Measurements from ENCODE around the gene ARHGAP12. TPM values are rescaled to one million over a fixed set of nuclear protein-coding genes. Genes with fewer than 3 reads are reported as not detected.

Gene ARHGAP12
- total RNA-seq, 1 experiment from 2014 or later, result 51.9 TPM

GRCh38 chr10:31923389-31923788, 5.2 kb downstream of the ARHGAP12 start:
- H3F3A ChIP-seq (ENCODE audit: insufficient read depth, low read depth), result peaks cover 7% of the 10 kb centered on the region; the same call in 1 of the 2 replicates
- H3K4me3 ChIP-seq, result no peak overlapping the region
- no peak for DNase-seq
- ChIA-PET CTCF (no interaction called here), POLR2A (ENCODE audit: unreplicated experiment) (interaction anchor here (0.6 kb wide), 1 partner anchor 9 kb away, joined by 6 read pairs; no protein-coding TSS in a partner anchor)
- H3K4me2 ChIP-seq, result no peak overlapping the region
- intact Hi-C loops (cut with micrococcal nuclease; ENCODE audit: unreplicated experiment), result loop anchor here (10.0 kb wide), 1 partner anchor 421 kb away; the partner anchor contains the start of gene EPC1
- H3K9me2 ChIP-seq (ENCODE audit: insufficient read depth), result no peaks in the 10 kb centered on the region
- H3K27ac ChIP-seq, result no peak overlapping the region
- no TSS peak for BruUV-seq (replicated peaks)
- H3K79me2 ChIP-seq (ENCODE audit: low read depth), result peaks cover 98% of the 10 kb centered on the region
- no peaks in the 10 kb centered on the region for H3K27me3 ChIP-seq (ENCODE audit: insufficient read depth, low read depth)
- TF ChIP-seq EZH2 (IDR thresholded peaks at IDR 0.05; ENCODE audit: low read depth), result no peak
- TF ChIP-seq CTCF (conservative IDR thresholded peaks at IDR 0.05), result no peak
- no peaks in the 10 kb centered on the region for H3K9me3 ChIP-seq (ENCODE audit: insufficient read depth, low read depth)
- H4K20me1 ChIP-seq (ENCODE audit: insufficient read depth), result peaks cover 18% of the 10 kb centered on the region
- H3K4me1 ChIP-seq (replicated peaks; ENCODE audit: insufficient read depth), result peaks cover 13% of the 10 kb centered on the region
- no peaks in the 10 kb centered on the region for H3K36me3 ChIP-seq (ENCODE audit: low read depth)
- no peak overlapping the region for H2AFZ ChIP-seq

- peaks cover 8% of the 10 kb centered on the region; the same call in 1 of the 2 replicates for H3K4me1 ChIP-seq (replicated peaks; ENCODE audit: insufficient read depth)
- POLR2A ChIA-PET (ENCODE audit: unreplicated experiment), result no interaction called here
- intact Hi-C loops (cut with micrococcal nuclease; ENCODE audit: unreplicated experiment), result loop anchor here (10.0 kb wide), 1 partner anchor 424 kb away; the partner anchor contains the start of gene EPC1
Measured at GRCh38 chr10:31921031-31921430, 7.6 kb downstream of the ARHGAP12 start.

GRCh38 chr10:31920538-31920937, 8.1 kb downstream of the ARHGAP12 start:
- no peaks in the 10 kb centered on the region for H3K9me3 ChIP-seq (ENCODE audit: insufficient read depth, low read depth)
- peaks cover 3% of the 10 kb centered on the region; the same call in 1 of the 2 replicates for H3K4me1 ChIP-seq (replicated peaks; ENCODE audit: insufficient read depth)
- H3K79me2 ChIP-seq (ENCODE audit: low read depth), result peaks cover 100% of the 10 kb centered on the region
- CTCF ChIA-PET, result interaction anchor here (0.6 kb wide), 1 partner anchor 1284 kb away, joined by 3 read pairs; no protein-coding TSS in a partner anchor
- no TSS peak for BruUV-seq (replicated peaks)
- no peaks in the 10 kb centered on the region for H3K36me3 ChIP-seq (ENCODE audit: low read depth)
- H3K27ac ChIP-seq, result no peak overlapping the region
- intact Hi-C loops (cut with micrococcal nuclease; ENCODE audit: unreplicated experiment), result loop anchor here (10.0 kb wide), 1 partner anchor 424 kb away; the partner anchor contains the start of gene EPC1
- no peaks in the 10 kb centered on the region for H3K27me3 ChIP-seq (ENCODE audit: insufficient read depth, low read depth)
- no peak overlapping the region for H3K4me3 ChIP-seq
- POLR2A ChIA-PET (ENCODE audit: unreplicated experiment), result no interaction called here
- no peak overlapping the region for H3K4me2 ChIP-seq
- TF ChIP-seq EZH2 (IDR thresholded peaks at IDR 0.05; ENCODE audit: low read depth) (no peak), CTCF (conservative IDR thresholded peaks at IDR 0.05) (no peak)
- H4K20me1 ChIP-seq (ENCODE audit: insufficient read depth), result peaks cover 6% of the 10 kb centered on the region
- no peaks in the 10 kb centered on the region for H3F3A ChIP-seq (ENCODE audit: insufficient read depth, low read depth)
- no peak overlapping the region for H2AFZ ChIP-seq
- no peaks in the 10 kb centered on the region for H3K9me2 ChIP-seq (ENCODE audit: insufficient read depth)
- DNase-seq, result no peak

More at GRCh38 chr10:31921031-31921430, 7.6 kb downstream of the ARHGAP12 start:
- no peak for TF ChIP-seq CTCF (conservative IDR thresholded peaks at IDR 0.05)
- TF ChIP-seq EZH2 (IDR thresholded peaks at IDR 0.05; ENCODE audit: low read depth), result no peak
- no TSS peak for BruUV-seq (replicated peaks)
- Histone ChIP-seq H3K4me2 (no peak overlapping the region), H3K36me3 (ENCODE audit: low read depth) (no peaks in the 10 kb centered on the region), H3K79me2 (ENCODE audit: low read depth) (peaks cover 100% of the 10 kb centered on the region), H3K27me3 (ENCODE audit: insufficient read depth, low read depth) (no peaks in the 10 kb centered on the region), H3K9me3 (ENCODE audit: insufficient read depth, low read depth) (no peaks in the 10 kb centered on the region), H3K27ac (no peak overlapping the region), H3K4me3 (no peak overlapping the region), H4K20me1 (ENCODE audit: insufficient read depth) (peaks cover 11% of the 10 kb centered on the region), H2AFZ (no peak overlapping the region), H3F3A (ENCODE audit: insufficient read depth, low read depth) (no peaks in the 10 kb centered on the region), H3K9me2 (ENCODE audit: insufficient read depth) (no peaks in the 10 kb centered on the region)
- CTCF ChIA-PET, result interaction anchor here (0.6 kb wide), 1 partner anchor 1284 kb away, joined by 3 read pairs; no protein-coding TSS in a partner anchor
- no peak for DNase-seq
